GM23338 (cell line): ENCODE data around the gene KCNK4. TPM values are rescaled to one million over a fixed set of nuclear protein-coding genes. Genes with fewer than 3 reads are reported as not detected.

ENCODE experiments used
- ATAC-seq: fragments of 200-7000 bp; cut with Tn5 transposase; 3 replicates; pipeline ENCODE4 v1.9.1; 2020
- DNase-seq: peaks from one replicate; pipeline ENCODE4 v3.0.0-alpha.2; 2015; ENCODE audit warnings: low spot score
- H2AFZ ChIP-seq: fragments of 200-600 bp; sonication (generic); 2 replicates; pipeline ENCODE4 v1.8.0; 2016; ENCODE audit warnings: antibody characterized with exemption, mild to moderate bottlenecking, moderate library complexity
- H3F3A ChIP-seq: fragments of 200-600 bp; sonication (generic); replicated peaks from 2 replicates; pipeline ENCODE4 v1.8.0; 2017; ENCODE audit warnings: antibody characterized with exemption, mixed run types, low read depth
- H3K27ac ChIP-seq: fragments of 200-600 bp; sonication (generic); 2 replicates; pipeline ENCODE4 v1.6.1; 2016; ENCODE audit warnings: low read depth
- H3K27me3 ChIP-seq: fragments of 200-600 bp; sonication (generic); 2 replicates; pipeline ENCODE4 v1.8.0; 2016; ENCODE audit warnings: mild to moderate bottlenecking, mixed run types, moderate library complexity; ENCODE audit not compliant: insufficient read depth
- H3K36me3 ChIP-seq: fragments of 200-600 bp; sonication (generic); 2 replicates; pipeline ENCODE4 v1.8.0; 2016; ENCODE audit warnings: mild to moderate bottlenecking; ENCODE audit not compliant: insufficient read depth
- H3K4me1 ChIP-seq: fragments of 200-600 bp; sonication (generic); 2 replicates; pipeline ENCODE4 v1.8.0; 2016; ENCODE audit warnings: mild to moderate bottlenecking, moderate library complexity; ENCODE audit not compliant: insufficient read depth
- H3K4me2 ChIP-seq: fragments of 200-600 bp; sonication (generic); 2 replicates; pipeline ENCODE4 v1.7.1; 2017; ENCODE audit warnings: mixed run types
- H3K4me3 ChIP-seq: fragments of 200-600 bp; sonication (generic); 2 replicates; pipeline ENCODE4 v1.6.1; 2016; ENCODE audit warnings: mixed run types
- H3K79me2 ChIP-seq: fragments of 200-600 bp; sonication (generic); replicated peaks from 2 replicates; pipeline ENCODE4 v1.8.0; 2017; ENCODE audit warnings: mild to moderate bottlenecking; ENCODE audit not compliant: insufficient read depth
- H3K9me2 ChIP-seq: fragments of 200-600 bp; sonication (generic); 2 replicates; pipeline ENCODE4 v1.8.0; 2017; ENCODE audit not compliant: insufficient read depth
- H4K20me1 ChIP-seq: fragments of 200-600 bp; sonication (generic); replicated peaks from 2 replicates; pipeline ENCODE4 v1.8.0; 2017; ENCODE audit warnings: mild to moderate bottlenecking; ENCODE audit not compliant: insufficient read depth
- H3K27ac Mint-ChIP-seq: 2 replicates; pipeline ENCODE4 v1.8.0; 2020; ENCODE audit warnings: inconsistent platforms, mild to moderate bottlenecking, moderate library complexity, mixed read lengths
- H3K27me3 Mint-ChIP-seq: 3 replicates; pipeline ENCODE4 v1.8.0; 2022; ENCODE audit warnings: low read depth, mild to moderate bottlenecking, moderate library complexity, mixed read lengths, inconsistent platforms; ENCODE audit not compliant: insufficient read depth, poor library complexity
- H3K36me3 Mint-ChIP-seq: 3 replicates; pipeline ENCODE4 v1.8.0; 2021; ENCODE audit warnings: low read depth, mild to moderate bottlenecking, inconsistent platforms, moderate library complexity, mixed read lengths
- H3K4me1 Mint-ChIP-seq: 3 replicates; pipeline ENCODE4 v1.8.0; 2020; ENCODE audit warnings: mild to moderate bottlenecking, inconsistent platforms, mixed read lengths
- H3K4me3 Mint-ChIP-seq: 3 replicates; pipeline ENCODE4 v1.8.0; 2021; ENCODE audit warnings: moderate library complexity, mild to moderate bottlenecking, inconsistent platforms, mixed read lengths
- H3K9me3 Mint-ChIP-seq: 3 replicates; pipeline ENCODE4 v1.8.0; 2020; ENCODE audit warnings: moderate library complexity, mild to moderate bottlenecking, inconsistent platforms, mixed read lengths
- CREB1 ChIP-seq: fragments of 250-450 bp; sonication (Bioruptor Pico); IDR thresholded peaks from 2 replicates; pipeline ENCODE4 v1.5.0; 2020; ENCODE audit warnings: low read depth, mild to moderate bottlenecking, moderate library complexity
- EZH2phosphoT487 ChIP-seq: fragments of 200-600 bp; sonication (generic); IDR thresholded peaks from one replicate; pipeline ENCODE4 v1.8.1; 2018; ENCODE audit warnings: antibody characterized with exemption; ENCODE audit not compliant: unreplicated experiment
- POLR2AphosphoS5 ChIP-seq: IDR thresholded peaks from 2 replicates; pipeline ENCODE4 v1.6.1; 2016; ENCODE audit warnings: antibody characterized with exemption, low read depth
- STAT1 ChIP-seq: IDR thresholded peaks from one replicate; pipeline ENCODE4 v1.6.1; 2016; ENCODE audit warnings: antibody characterized with exemption; ENCODE audit not compliant: unreplicated experiment
- ZNF114 ChIP-seq: fragments of 250-450 bp; sonication (Bioruptor Pico); IDR thresholded peaks from 2 replicates; pipeline ENCODE4 v1.5.0; 2020; ENCODE audit warnings: mild to moderate bottlenecking, moderate library complexity
- ZNF331 ChIP-seq: fragments of 250-450 bp; sonication (Bioruptor Pico); IDR thresholded peaks from 2 replicates; pipeline ENCODE4 v1.5.0; 2020; ENCODE audit warnings: low read depth, mild to moderate bottlenecking, moderate library complexity
- polyA plus RNA-seq: library from polyadenylated mRNA; unstranded; fragments of >200 nt; fragmentation: Nextera tagmentation; extraction: Ambion mirVana; gene quantifications from 2 replicates; pipeline ENCODE4 v1.2.1, GENCODE V29; 2016
- total RNA-seq: library from RNA; depleted of rRNA; stranded (reverse); fragments of >200 nt; shearing (Covaris generic); gene quantifications from 2 replicates; pipeline ENCODE4 v1.2.3, GENCODE V29; 2014
- TF ChIP-seq, protein P1 (sequence below): fragments of 250-450 bp; sonication (Bioruptor Pico); IDR thresholded peaks from 2 replicates; pipeline ENCODE4 v1.5.0; 2020; ENCODE audit warnings: mild to moderate bottlenecking, moderate library complexity

The KCNK4 gene
- total and polyA plus RNA-seq, 2 experiments from 2014 or later = 1.0 TPM; not detected in 1

GRCh38 chr11:64263021-64263946 is 27.8 kb upstream of the KCNK4 start (continued):
- TF ChIP-seq, protein P1, sequence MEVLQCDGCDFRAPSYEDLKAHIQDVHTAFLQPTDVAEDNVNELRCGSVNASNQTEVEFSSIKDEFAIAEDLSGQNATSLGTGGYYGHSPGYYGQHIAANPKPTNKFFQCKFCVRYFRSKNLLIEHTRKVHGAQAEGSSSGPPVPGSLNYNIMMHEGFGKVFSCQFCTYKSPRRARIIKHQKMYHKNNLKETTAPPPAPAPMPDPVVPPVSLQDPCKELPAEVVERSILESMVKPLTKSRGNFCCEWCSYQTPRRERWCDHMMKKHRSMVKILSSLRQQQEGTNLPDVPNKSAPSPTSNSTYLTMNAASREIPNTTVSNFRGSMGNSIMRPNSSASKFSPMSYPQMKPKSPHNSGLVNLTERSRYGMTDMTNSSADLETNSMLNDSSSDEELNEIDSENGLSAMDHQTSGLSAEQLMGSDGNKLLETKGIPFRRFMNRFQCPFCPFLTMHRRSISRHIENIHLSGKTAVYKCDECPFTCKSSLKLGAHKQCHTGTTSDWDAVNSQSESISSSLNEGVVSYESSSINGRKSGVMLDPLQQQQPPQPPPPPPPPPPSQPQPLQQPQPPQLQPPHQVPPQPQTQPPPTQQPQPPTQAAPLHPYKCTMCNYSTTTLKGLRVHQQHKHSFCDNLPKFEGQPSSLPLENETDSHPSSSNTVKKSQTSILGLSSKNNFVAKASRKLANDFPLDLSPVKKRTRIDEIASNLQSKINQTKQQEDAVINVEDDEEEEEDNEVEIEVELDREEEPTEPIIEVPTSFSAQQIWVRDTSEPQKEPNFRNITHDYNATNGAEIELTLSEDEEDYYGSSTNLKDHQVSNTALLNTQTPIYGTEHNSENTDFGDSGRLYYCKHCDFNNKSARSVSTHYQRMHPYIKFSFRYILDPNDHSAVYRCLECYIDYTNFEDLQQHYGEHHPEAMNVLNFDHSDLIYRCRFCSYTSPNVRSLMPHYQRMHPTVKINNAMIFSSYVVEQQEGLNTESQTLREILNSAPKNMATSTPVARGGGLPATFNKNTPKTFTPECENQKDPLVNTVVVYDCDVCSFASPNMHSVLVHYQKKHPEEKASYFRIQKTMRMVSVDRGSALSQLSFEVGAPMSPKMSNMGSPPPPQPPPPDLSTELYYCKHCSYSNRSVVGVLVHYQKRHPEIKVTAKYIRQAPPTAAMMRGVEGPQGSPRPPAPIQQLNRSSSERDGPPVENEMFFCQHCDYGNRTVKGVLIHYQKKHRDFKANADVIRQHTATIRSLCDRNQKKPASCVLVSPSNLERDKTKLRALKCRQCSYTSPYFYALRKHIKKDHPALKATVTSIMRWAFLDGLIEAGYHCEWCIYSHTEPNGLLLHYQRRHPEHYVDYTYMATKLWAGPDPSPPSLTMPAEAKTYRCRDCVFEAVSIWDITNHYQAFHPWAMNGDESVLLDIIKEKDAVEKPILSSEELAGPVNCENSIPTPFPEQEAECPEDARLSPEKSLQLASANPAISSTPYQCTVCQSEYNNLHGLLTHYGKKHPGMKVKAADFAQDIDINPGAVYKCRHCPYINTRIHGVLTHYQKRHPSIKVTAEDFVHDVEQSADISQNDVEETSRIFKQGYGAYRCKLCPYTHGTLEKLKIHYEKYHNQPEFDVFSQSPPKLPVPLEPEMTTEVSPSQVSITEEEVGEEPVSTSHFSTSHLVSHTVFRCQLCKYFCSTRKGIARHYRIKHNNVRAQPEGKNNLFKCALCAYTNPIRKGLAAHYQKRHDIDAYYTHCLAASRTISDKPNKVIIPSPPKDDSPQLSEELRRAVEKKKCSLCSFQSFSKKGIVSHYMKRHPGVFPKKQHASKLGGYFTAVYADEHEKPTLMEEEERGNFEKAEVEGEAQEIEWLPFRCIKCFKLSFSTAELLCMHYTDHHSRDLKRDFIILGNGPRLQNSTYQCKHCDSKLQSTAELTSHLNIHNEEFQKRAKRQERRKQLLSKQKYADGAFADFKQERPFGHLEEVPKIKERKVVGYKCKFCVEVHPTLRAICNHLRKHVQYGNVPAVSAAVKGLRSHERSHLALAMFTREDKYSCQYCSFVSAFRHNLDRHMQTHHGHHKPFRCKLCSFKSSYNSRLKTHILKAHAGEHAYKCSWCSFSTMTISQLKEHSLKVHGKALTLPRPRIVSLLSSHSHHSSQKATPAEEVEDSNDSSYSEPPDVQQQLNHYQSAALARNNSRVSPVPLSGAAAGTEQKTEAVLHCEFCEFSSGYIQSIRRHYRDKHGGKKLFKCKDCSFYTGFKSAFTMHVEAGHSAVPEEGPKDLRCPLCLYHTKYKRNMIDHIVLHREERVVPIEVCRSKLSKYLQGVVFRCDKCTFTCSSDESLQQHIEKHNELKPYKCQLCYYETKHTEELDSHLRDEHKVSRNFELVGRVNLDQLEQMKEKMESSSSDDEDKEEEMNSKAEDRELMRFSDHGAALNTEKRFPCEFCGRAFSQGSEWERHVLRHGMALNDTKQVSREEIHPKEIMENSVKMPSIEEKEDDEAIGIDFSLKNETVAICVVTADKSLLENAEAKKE = no peak

DNA sequence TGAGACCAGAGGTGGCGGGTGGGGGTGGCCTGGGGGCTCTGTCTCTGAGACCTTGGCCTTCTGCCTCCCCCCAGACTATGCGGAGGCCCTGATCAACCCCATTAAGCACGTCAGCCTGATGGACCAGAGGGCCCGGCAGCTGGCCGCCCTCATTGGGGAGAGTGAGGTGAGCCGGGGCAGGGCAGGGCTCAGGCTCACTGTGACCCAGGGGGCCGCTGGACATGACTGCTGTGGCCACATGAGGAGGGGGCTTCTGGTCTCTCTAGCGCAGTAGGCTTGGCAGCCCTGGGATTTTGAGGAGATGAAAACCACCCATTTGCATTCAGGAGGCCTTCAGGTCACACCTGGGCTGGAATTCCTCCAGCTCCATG is 27.2 kb upstream of the KCNK4 start:
- H3K27ac ChIP-seq = 0 out of 2 replicates have a peak overlapping the region, but pooled peaks have one; percentile 32
- Mint-ChIP-seq H3K36me3 (peaks cover 72% of the 10 kb centered on the region), H3K4me1 (peaks cover 17% of the 10 kb centered on the region), H3K9me3 (no peaks in the 10 kb centered on the region; the same call in 2 of the 3 replicates), H3K27me3 (peaks cover 10% of the 10 kb centered on the region), H3K27ac (no peak overlapping the region), H3K4me3 (no peak overlapping the region)
- no peaks in the 10 kb centered on the region for H3K27me3 ChIP-seq
- DNase-seq (no peak), ATAC-seq (no peak)
- no peaks in the 10 kb centered on the region for H3K9me2 ChIP-seq
- H3K4me2 ChIP-seq = no peak overlapping the region
- H3K4me3 ChIP-seq = no peak overlapping the region
- 0 out of 2 replicates have a peak, but pooled peaks cover 4% of the 10 kb centered on the region for H4K20me1 ChIP-seq
- peaks cover 6% of the 10 kb centered on the region for H3K36me3 ChIP-seq
- 0 out of 2 replicates have a peak, but pooled peaks cover 8% of the 10 kb centered on the region for H3K4me1 ChIP-seq
- no peaks in the 10 kb centered on the region for H3K79me2 ChIP-seq
- peaks cover 12% of the 10 kb centered on the region; the same call in 1 of the 2 replicates for H3F3A ChIP-seq
- H2AFZ ChIP-seq = no peak overlapping the region
- no peak for TF ChIP-seq ZNF331 (CRISPR knock-in tag)
- no peak for TF ChIP-seq CREB1
- no peak for TF ChIP-seq STAT1
- no peak for TF ChIP-seq ZNF114 (CRISPR knock-in tag)
- no peak for TF ChIP-seq POLR2AphosphoS5
- TF ChIP-seq EZH2phosphoT487 = no peak
- TF ChIP-seq, protein P1 = no peak
